GM18867 (cell line): ENCODE measurements around the gene VSIG10L2.

Source experiments
- ATAC-seq: cut with Tn5 transposase; IDR thresholded peaks from one replicate; pipeline ENCODE4 v1.9.1; 2021; ENCODE audit warnings: mild to moderate bottlenecking, moderate library complexity; ENCODE audit not compliant: unreplicated experiment

Gene VSIG10L2

DNA sequence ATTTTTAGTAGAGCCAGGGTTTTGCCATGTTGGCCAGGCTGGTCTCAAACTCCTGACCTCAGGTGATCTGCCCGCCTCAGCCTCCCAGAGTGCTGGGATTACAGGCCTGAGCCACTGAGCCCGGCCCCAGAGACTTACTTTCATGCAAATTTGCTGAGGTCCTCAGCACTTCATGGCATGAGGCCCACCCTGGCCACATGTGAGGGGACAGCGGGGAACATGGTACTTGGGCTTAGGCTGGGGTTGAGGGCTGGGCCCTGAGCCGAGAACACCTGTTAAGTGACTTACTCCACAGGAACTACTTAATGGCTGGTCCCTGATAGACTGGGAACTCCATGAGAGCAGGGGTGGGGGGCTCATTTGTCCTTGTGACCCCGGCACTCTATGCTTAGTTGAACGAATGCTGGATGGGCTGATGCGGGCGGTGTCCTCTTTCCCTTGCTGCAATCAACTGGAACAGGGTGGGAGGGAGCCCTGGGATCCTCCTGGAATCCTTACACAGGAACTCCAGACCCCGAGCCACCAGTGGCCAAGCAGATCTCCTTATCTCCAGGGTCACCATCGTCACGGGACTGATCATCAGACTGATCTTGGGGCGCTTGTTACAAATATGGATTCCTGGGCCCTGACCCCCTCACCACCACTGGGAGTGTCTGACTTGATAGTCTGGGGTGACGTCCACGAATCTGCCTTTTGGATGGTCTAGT is 1.0 kb downstream of the VSIG10L2 start:
- no peak for ATAC-seq

DNA sequence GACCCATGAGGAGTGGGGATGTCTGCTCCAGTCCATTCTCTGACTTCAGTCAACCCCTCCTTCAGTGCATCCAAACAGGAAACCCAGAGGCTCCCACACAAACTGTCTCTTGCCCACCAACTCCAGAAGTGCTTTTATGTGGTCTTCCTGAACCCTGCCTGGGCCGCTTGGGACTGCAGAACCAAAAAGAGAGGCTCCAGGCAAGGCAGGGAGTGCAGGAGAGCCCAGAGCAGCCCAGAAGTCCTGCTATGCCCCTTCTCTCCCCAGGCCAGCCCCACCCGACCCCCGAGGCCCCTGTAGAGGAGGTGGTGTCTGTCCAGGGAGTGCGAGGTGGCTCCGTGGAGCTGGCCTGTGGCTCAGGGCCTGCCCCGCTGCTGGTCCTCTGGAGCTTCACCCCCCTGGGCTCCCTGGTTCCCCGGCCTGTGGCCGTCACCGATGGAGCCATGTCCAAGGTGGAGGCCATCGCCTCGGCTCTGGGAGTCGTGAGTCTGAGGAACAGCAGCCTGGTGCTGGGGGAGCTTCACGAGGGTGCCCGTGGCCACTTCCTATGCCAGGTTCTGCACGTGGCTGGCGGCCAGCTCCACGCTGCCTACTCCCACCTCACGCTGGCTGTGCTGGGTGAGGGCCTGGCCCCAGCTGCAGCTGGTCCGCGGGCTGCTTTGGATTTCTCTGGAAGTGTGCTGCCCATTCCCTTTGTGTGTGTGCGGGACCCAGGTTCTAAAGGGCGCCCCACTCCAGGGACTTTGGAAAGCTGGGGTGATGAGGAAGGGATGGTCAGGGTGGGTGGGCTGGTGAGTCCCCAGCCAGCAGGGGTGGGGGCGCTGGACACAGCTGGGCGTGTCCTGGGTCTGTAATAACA is 1.8 kb downstream of the VSIG10L2 start:
- ATAC-seq, result no peak

DNA sequence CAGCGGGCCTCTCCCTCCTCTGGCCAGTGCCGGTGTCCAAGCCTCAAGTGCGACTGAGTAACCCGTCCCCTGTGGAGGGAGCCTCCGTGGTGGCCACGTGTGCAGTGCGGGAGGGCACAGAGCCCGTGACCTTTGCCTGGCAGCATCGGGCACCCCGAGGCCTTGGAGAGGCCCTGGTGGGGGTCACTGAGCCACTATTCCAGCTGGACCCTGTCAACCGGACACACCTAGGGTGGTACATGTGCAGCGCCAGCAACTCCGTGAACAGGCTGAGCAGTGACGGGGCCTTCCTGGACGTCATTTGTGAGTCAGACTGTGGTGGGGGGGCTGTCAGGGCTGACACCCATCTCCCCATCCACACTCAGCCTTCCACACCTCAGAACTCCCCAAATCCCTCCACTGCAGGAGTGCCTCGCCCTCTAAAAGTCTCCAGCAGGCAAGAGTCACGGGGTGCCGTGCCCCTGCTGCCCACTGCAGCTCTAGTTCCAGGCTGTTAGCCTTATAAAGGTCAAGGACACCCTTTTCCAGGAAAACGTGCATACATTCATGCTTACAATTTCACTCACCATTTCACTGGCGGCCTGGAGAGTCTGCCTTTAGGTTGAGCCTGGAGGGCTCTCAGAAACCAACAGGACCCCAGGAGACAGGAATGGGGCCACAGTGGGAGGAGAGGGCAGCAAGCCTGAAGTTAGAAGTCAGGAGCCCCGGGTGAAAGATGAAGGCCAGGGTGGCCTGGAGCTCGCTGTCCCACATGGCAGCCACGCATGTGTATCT is 2.6 kb downstream of the VSIG10L2 start:
- no peak for ATAC-seq

DNA sequence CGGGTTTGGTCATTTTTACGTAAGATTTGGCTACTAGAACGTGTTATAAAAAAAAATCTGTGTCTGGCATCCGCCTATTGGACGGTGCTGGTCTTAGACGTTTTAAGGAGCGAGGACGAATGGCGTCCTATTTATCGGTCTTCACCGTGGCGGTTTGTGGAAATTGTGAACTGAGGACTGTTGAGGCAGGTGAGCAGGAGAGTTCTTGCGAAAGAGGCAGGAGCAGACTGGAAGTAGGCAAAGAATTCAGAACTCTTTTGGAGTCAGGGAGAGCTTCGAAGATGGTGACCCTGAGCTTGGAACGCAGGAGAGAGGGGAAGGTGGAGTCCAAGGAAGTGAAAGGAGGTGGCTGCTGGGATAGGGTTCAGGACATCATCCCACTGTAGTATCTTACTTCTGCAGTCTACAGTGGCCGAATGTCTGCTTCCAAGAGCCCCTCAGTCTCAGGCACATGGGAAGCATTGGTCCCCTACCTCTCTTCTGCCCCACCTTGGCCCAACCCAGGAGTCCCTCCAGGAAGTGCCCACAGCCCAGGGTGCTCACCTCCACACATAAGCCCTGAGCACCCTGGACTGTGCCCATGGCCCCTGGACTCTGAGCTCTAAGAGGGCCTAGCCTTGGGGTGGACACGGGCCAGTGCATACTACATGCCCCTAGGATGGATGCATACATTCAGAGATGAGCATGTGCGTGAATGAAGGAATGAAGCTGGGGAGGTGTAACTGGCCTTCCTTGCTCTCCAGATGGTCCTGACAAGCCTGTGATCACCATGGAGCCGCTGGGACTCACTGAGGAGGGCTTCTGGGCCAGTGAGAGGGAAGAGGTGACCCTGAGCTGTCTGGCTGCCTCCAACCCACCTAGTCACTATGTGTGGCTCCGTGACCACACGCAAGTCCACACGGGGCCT is 3.7 kb downstream of the VSIG10L2 start:
- no peak for ATAC-seq

DNA sequence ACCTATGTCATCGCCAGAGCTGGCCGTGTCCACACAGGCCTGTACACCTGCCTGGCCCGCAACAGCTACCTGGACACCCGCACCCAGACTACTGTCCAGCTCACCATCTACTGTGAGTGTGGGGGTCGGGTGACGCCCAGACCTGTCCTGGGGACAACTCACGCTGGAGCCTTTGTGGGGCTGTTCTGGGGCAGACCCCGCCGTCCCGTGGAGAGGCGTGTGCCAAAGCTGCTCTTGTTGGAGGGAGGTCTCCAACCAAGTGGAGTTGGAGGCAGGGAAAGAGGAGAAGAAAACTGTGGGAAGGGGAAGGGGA is 4.3 kb downstream of the VSIG10L2 start:
- ATAC-seq, result no peak

DNA sequence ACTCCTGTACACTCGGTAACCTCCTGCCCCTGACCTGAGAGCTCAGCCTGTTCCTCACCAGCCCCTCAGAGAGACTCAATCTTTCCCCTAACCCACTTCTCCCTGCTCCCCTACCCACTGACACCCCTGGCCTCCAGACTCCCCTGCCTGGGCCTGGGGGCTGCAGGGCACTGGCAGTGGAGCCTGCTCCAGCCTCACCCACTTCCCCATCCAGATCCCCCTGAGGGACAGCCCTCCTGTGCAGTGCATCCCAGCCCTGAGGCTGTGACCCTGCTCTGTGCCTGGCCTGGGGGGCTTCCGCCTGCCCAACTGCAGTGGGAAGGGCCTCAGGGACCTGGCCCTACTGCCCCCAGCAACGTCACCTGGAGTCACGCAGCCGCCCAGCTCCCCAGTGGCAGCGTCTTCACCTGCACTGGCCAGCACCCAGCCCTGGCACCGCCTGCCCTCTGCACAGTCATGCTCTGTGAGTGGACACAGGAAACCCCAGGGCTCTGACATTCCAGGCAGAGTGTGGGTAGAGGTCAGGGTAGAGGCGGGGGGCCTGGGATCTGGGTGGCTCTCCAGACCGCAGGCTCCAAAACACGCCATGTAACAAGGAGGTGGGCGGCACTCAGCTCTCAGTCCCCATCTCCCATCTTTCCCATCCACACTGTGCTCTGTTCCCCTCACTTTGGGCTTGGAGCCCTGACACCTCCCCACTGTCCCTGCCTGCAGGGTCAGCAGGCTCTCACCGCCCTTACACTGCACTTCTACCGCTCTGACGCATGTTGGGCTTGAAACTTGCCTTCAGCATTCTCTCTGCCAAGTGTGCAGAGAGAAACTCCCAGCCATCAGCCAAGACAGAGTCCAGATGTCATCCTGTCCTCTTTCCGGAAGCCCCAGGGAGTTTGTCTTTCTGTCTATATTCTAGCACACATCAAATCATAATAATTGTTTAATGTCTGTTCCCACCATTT is 5.1 kb downstream of the VSIG10L2 start:
- ATAC-seq, result no peak

DNA sequence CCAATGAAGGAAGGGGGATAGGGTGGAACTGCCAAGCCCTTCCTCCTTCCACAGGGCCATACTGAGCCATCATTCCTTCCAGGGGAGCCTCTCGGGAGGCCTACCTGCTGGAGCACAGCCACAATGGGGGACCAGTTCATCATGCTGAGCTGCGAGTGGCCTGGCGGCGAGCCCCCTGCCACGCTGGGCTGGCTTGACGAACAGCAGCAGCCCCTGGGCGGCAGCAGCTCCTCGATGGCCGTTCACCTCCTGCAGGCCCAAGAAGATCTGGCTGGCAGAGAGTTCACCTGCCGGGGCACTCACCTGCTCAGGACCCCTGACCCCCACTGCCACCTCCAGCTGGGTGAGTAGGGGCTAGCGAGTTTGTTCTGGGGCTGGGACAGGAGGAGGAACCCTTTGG is 5.9 kb downstream of the VSIG10L2 start:
- no peak for ATAC-seq

DNA sequence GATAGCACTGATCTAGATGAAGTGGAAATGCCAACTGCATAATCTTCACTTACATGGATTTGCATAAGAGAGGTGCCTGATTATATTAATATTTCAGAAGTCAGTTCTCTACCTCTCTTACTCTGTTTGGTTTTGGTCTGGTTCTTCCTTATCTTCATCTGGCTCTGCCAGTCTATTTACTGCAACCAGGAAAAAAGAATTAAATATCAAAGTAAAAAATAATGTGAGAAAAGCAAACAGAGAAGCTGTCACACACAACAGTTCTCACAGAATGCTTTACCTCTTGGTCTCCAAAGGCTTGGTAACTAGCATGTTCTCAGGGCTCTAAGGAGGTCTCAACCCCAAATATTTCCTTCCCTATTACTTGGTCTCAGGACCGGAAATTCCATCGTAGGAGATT is 6.7 kb downstream of the VSIG10L2 start:
- no peak for ATAC-seq

DNA sequence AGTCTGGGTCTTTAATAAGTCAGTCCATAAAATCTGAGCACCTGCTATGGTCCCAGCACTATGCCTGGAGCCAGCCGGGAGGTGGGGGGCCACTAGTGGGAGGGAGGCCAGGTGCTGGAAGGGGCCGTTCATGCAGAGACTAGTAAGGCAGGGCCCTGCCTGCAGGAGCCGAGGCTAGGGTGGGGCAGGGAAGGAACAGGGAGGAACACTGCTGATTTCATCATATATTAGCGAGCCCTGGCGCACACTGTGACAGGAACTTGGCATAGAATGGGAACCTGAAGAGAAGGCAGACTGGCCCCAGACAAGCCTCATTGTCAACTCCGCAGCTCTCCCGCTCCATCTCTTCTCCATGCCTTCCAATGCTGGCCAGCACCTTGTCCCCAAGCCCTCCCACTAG is 7.1 kb downstream of the VSIG10L2 start:
- ATAC-seq, result no peak

DNA sequence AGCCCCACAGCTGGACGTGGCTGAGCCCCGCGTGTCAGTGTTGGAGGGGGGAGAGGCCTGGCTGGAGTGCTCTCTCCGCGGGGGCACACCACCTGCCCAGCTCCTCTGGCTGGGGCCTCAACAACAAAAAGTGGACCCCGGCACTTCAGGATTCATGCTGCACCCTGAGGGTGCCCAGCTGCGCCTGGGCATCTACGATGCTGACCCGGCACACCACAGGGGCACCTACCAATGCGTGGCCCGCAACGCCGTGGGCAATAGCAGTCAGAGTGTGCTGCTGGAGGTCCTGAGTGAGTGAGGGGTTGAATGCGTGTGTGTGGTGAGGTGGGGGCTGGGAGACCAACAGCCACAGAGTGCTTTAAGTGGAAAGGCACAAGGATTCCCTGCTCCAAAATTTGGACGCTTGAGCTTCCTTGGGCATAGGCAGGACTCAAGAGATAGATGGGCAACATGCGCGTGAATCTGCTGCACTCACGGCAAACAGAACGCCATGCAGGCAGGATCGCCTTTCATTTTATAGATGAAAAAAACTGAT is 7.6 kb downstream of the VSIG10L2 start:
- no peak for ATAC-seq

DNA sequence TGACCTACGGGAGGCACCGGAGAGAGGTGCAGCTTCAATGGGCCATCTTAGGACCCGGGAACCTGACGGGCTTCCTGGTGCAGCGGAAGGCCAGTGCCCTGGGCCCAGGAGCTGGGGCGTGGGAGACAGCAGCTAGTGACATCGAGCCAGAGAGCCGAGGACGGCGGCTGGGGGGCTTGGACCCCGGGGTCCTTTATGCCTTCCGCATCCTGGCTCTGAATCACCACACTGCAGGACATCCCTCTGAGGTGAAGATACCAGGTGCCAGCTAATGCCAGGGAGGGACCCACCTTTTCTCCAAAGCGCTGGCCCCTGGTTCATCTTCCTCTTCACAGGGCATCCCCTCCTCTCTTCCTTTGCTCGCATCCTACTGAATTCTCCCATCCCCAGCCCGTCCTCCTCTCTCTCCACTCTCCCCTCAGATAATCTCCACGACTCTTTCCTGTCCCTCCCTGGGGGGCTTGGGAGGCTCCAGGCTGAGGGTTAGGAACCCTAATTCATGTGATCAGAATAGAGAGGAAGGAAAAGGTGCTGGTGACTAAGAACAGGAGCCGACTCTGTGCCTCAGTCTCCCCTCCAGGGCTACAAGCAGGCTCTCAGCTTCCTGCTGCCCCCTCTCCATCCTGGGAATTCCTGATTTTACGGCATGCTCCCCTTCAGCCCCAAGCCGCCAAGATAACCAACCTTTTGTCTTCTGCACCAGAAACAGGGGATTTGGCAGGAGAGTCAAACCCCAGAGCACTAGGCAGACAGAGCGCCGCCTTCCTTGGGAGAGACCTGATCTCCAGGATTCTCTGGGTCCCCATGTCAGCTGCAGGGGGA is 8.5 kb downstream of the VSIG10L2 start:
- ATAC-seq, result no peak

DNA sequence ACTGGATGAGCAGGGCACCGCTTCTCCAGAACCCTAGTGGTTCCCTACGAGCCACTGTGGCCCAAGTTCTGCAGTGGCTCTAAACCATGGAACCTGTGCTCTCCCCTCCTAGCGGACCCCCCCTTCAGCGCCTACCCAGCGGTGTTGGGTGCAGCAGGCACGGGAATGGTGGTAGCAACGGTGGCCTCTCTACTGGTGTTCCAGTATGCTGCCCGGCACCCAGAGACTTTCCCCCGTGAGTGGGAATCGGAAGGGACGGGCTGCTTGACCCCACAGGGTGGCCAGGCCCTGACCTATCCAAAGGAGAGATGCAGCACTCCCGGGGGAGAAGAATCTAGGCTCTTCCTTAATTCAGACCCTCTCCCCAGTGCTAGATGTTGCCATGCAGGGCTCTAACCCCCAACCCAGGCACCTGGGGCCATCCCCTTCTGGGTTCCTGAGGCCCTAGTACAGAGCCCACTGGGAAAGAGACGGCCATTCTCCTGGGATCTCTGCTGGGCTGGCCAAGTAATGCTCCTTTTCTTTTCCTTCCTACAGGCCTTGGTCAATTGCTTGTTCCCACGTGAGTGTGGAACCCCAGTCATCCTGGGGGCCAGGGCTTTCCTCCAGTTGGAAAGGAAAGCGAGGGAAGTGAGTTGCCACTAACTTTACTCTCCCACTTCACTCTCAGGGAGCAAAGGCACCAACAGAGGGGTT is 9.2 kb downstream of the VSIG10L2 start:
- no peak for ATAC-seq

DNA sequence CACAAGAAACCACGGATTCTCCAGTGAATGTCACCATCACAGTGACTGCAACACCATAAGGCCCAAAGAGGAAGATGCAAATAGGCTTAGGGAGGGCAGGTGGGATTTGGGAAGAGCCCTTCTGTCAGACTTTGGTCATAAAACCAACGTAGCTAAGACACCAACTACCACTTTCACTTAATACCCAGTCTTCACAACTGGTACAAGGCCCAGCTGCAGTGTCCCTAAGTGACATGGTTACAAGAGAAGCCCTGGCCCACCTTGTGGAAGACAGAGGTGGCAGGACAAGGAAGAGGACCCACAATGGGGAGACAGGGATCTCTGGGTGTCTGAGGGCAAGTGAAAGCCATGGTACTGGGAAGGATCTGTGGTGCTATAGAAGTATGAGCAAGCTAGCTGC is 10.0 kb downstream of the VSIG10L2 start:
- ATAC-seq, result no peak

DNA sequence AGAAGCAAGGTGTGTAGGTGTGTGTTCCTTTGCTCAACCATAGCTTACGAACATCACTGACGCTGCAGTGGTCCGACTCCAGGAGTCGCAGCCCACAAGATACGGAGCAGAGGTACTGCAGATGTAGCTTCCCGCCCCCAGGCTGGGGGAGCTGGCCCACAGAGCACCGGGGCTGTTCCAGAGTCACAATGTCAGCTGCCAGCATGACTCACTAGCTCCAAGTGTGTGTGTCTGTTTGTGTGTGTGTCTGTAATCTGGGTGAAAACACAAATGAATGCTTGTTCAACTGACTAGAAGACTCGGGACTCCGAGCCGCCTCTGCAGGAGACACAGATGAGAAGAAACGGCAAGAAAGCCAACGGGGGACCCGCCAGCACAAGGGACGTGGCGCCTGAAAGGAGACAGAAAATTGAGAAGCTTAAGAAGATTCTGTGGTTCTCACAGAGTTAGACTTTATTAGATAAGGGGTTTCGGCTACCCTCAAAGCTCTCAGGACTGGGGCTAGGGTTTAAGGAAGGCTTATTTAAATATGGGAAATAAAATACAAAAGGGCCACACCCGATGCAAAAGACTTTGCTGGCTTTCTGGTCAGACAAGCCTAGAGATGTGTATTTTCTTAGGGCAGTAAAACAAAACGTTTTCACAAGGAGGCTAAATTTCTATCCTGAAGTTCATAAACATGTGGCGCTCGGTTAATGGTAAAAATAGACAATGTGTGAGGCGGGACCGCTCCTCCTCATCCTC is 10.7 kb downstream of the VSIG10L2 start:
- no peak for ATAC-seq

DNA sequence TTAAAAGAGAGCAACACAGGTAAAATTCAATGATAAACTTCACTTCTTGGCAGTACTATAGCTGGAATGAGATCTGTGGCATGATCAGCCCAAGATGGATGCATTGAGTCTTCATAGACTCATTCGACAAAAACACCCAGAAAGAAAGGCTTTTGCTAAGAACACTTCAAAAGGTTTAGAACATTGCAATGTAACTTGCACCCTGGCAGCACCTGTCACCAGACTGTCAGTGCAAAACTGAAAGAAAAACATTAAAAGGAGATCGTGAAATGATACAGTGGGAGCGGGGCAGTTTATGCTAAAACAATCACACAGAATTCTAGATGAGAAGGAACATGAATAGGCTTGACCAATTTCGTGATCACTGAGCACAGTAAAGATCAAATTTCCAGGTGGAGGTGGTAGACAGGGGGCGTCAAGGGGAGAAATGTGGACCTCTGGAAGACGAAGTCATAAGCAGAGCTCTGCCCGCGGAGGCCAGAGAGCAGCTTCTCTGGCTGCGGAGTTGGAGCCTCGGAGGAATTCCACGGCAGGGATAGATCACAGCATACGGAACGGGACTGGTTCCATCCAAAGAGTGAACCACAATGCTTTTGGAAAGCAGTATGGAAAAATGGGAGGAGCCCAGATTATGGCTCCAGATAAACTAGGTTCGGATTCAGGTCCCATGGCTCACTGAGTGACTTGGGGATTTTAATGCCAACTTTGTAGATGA is 11.9 kb downstream of the VSIG10L2 start:
- no peak for ATAC-seq

DNA sequence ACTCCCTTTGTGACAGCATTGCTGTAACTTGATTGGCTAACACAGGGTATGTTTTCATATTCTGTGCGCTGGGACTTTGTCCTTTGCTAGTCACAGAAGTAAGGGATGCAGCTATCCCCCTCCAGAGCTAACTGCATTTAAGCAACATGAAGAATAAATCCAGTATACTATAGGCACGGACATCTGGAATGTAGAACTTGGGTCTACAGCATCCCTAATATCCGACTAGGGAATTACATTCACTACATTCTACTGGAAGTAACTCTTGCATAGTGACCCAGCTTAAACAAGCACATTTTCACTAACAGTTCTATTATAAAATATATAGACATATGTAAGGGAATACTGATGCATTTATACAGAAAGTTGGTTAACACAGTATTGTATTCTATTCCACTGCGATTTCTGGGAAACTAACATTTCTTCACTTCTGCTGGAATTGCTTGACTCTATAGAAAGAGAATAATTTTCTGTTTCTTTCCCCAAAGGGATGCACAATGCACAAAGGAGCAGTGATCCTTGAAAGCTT is 13.1 kb downstream of the VSIG10L2 start:
- ATAC-seq, result no peak
